ENCODE measurements around the gene GID4. TPM values are rescaled to one million over a fixed set of nuclear protein-coding genes. Genes with fewer than 3 reads are reported as not detected.

GID4 gene
- total RNA-seq, 2 donors from 2014 or later = 3.6 to 20.4 TPM

DNA sequence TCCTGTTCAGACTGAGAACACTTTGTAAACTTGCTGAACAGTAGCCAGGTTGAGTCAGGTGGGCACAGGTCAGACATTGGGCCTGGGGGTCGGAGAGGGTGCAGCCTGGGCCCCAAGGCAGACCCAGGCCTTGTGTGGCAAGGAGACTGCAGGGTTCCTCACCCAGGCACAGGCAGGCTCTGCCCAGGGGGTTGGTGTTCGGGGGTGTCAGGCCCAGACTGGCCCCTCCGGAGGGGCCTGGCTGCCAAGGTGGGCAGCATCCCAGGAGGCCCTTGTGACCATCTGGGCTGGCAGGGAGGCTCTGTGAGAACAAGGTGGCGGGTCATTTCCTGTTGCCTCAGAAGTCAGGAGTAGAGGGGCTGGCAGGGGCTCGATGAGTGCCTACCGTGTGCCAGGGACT, 68.8 kb downstream of the GID4 start:
- H3K4me1 ChIP-seq = no peaks in the 10 kb centered on the region
- TF ChIP-seq, protein P1, sequence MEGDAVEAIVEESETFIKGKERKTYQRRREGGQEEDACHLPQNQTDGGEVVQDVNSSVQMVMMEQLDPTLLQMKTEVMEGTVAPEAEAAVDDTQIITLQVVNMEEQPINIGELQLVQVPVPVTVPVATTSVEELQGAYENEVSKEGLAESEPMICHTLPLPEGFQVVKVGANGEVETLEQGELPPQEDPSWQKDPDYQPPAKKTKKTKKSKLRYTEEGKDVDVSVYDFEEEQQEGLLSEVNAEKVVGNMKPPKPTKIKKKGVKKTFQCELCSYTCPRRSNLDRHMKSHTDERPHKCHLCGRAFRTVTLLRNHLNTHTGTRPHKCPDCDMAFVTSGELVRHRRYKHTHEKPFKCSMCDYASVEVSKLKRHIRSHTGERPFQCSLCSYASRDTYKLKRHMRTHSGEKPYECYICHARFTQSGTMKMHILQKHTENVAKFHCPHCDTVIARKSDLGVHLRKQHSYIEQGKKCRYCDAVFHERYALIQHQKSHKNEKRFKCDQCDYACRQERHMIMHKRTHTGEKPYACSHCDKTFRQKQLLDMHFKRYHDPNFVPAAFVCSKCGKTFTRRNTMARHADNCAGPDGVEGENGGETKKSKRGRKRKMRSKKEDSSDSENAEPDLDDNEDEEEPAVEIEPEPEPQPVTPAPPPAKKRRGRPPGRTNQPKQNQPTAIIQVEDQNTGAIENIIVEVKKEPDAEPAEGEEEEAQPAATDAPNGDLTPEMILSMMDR (IDR thresholded peaks at IDR 0.05) = no peak
- no peak for TF ChIP-seq POLR2A (IDR thresholded peaks at IDR 0.05)
- DNase-seq (no peak), ATAC-seq (no peak)
- H3K27me3 ChIP-seq = no peaks in the 10 kb centered on the region
- 72 to 88% methylated on average over 3 to 6 of the region's 6 CpGs for WGBS, 2 donors
- intact Hi-C loops (cut with DNase I) = no loop called here
- H3K27ac ChIP-seq = no peak overlapping the region
- peaks cover 0 to 2% of the 10 kb centered on the region in 2 donors for H3K36me3 ChIP-seq (replicated peaks in 1 of 2; ENCODE audit: insufficient read depth in 1 of 2, low read depth in 2 of 2)
- no peak overlapping the region for H3K4me3 ChIP-seq
- no peaks in the 10 kb centered on the region for H3K9me3 ChIP-seq

DNA sequence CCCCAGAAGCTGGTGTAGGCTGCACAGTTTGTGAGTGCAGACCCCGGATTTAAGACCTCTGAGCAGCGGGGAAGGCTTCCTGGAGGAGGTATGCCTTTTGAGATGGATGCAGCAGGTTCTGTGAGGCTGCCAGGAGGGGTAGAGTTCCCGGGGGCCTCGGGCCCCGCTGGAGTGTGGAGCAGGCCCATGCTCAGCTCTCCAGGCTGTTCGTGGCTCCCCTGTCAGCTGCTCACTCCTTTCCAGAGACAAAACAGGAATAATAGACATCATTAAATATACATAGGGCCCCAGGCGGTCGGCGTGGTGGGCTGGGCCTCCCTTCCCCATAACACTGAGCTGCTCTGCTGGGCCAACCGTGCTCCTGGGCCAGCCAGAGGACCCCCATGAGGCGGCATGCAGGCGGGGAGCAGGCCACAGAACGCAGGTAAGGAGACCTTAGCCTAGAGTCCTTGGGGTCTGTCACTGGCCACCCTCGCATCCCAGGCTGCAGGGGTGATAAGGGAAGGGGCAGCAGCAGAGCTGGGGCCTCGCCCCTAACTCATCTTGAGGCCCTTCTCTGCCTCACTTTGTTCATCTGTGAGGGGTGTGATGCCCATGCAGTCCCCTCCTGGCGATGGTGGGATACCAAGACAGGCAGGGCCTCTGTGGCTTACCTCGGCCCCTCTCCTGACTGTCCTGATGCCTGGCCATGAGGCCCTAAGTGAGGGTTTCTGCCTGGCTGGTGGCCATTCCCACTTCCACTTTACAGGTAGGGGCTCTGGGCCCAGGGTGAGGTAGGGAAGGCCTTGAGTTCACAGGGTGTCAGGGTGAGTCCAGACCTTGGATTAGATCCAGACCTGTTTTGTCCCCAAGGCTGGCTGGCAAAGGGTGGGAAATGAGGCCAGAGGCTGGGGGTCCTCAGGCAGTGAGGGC, 69.4 kb downstream of the GID4 start, which contains the start of gene MYO15A:
Gene MYO15A (plus strand): TSS at position 356 of the 912 bp plus-strand sequence. CDS start 10,045 bp downstream, outside the sequence.
- intact Hi-C loops (cut with DNase I) = no loop called here
- Histone ChIP-seq H3K27me3 (no peaks in the 10 kb centered on the region), H3K36me3 (replicated peaks in 1 of 2; ENCODE audit: insufficient read depth in 1 of 2, low read depth in 2 of 2) (peaks cover 0 to 2% of the 10 kb centered on the region in 2 donors), H3K4me1 (no peaks in the 10 kb centered on the region), H3K4me3 (no peak within 1 kb of the TSS), H3K9me3 (no peaks in the 10 kb centered on the region), H3K27ac (no peak within 1 kb of the TSS)
- 69 to 71% methylated on average over 2 to 16 of the region's 17 CpGs for WGBS, 2 donors
- TF ChIP-seq POLR2A (IDR thresholded peaks at IDR 0.05) = no peak
- TF ChIP-seq, protein P1 (IDR thresholded peaks at IDR 0.05) = no peak
- DNase-seq = no peak
- peak; percentile 23 for ATAC-seq

DNA sequence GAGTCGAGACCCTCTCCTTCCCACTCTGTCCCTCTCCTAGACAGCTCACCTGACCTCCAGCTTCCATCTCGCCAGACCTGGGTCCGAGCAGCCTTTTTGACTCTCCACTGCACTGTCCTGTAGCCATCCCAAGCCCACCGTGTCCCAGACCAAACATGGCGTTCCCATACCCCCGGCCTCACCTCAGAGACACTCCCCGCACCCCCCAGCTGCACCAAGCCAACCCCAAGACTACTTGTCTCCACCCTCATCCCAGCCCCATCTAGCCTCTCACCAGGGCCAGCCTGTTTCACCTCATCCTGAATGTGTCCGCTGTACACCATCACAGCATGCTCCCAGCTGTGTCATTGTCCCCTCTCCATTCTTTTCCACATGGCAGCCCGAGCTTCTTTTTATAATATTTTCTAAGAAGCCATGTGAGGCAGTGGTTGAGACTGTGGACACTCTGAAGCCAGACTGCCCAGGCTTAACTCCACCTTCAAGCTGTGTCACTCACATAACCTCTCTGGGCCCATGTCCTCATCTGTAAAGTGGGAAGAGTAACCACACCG, 70.8 kb downstream of the GID4 start:
- H3K27me3 ChIP-seq = no peaks in the 10 kb centered on the region
- ATAC-seq = no peak
- no peaks in the 10 kb centered on the region for H3K9me3 ChIP-seq
- intact Hi-C loops (cut with DNase I) = no loop called here
- 64 to 66% methylated on average over 10 of the region's 10 CpGs for WGBS, 2 donors
- H3K4me1 ChIP-seq = no peaks in the 10 kb centered on the region
- H3K27ac ChIP-seq = no peak overlapping the region
- H3K36me3 ChIP-seq (replicated peaks in 1 of 2; ENCODE audit: insufficient read depth in 1 of 2, low read depth in 2 of 2) = peaks cover 0 to 2% of the 10 kb centered on the region in 2 donors
- DNase-seq = no peak
- TF ChIP-seq, protein P1 (IDR thresholded peaks at IDR 0.05) = no peak
- TF ChIP-seq POLR2A (IDR thresholded peaks at IDR 0.05) = no peak
- no peak overlapping the region for H3K4me3 ChIP-seq

DNA sequence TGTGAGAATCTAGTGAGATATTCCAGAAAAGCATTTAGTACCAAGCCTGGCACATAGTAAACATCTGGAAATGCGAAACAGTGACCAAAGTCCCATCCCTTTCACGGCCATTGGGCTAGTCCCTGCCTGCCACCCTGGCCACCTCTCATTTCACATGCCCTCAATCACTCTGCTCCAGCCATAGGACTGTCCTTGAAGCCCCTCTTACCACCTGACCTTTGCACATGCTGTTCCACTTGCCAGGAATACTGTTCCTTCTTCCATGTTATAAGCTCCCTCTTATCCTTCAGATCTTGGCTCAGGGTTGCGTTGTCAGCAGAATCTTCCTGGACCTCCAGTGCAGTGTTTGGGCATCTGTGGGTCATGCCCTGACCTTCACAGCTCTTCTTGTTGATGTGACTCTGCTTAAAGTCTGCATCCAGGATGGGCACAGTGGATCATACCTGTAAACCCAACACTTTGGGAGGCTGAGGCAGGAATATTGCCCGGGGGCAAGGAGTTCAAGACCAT, 71.5 kb downstream of the GID4 start:
- TF ChIP-seq POLR2A (IDR thresholded peaks at IDR 0.05) = no peak
- TF ChIP-seq, protein P1 (IDR thresholded peaks at IDR 0.05) = no peak
- DNase-seq = no peak
- 54 to 75% methylated on average over 1 to 4 of the region's 4 CpGs for WGBS, 2 donors
- H3K27me3 ChIP-seq = no peaks in the 10 kb centered on the region
- no peak overlapping the region for H3K4me3 ChIP-seq
- no peak for ATAC-seq
- no peak overlapping the region for H3K27ac ChIP-seq
- intact Hi-C loops (cut with DNase I) = no loop called here
- H3K4me1 ChIP-seq = no peaks in the 10 kb centered on the region
- no peaks in the 10 kb centered on the region for H3K9me3 ChIP-seq
- peaks cover 0 to 2% of the 10 kb centered on the region in 2 donors for H3K36me3 ChIP-seq (replicated peaks in 1 of 2; ENCODE audit: insufficient read depth in 1 of 2, low read depth in 2 of 2)

Data from body of pancreas (tissue), 4 donors.